GM18519 (cell line): ENCODE measurements around the gene HGFAC.
"Not testable (repeated sequence)": the region's sequence is repeated elsewhere in the genome, so short reads cannot be mapped to it uniquely, and the experiment has no call there.

Source experiments
- ATAC-seq: cut with Tn5 transposase; IDR thresholded peaks from one replicate; pipeline ENCODE4 v1.9.1; 2021; ENCODE audit warnings: mild to moderate bottlenecking, moderate library complexity; ENCODE audit not compliant: unreplicated experiment, low FRiP score

The HGFAC gene

DNA sequence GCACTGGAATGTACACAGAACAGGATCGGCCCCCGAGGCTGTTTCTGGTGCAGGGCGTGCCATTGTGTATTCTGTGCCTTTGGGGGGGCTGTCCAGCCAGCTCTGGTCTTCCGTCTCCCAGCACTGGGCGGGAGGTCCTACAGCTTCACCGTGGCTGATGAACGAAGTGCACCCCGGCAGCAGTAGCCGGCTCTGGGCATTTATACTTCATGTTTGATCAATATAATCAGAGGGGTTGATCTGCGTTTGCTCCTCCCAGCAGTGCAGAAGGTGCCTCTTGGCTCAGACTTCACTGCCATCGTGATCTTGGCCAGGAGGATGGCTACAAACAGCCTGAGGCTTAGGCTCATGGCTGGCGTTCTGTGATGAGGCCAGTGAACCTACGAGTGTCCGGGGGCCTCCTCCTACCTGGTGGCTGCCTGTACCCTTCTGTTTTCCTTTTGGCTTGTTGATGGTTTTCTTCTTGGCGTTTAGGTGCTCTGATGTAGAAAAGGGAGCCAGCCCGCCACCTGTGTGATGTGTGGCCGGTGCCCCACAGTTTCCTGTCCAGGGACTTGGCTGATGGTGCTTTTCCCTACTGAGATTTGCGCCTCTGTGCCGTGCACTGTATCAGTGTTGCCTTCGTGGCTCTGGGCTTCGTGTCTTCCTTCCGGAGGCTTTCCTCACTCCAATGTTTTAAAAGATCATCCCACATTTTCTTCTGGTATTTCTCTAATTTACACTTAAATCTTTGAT lies 31.2 kb upstream of the HGFAC start:
- no peak for ATAC-seq

DNA sequence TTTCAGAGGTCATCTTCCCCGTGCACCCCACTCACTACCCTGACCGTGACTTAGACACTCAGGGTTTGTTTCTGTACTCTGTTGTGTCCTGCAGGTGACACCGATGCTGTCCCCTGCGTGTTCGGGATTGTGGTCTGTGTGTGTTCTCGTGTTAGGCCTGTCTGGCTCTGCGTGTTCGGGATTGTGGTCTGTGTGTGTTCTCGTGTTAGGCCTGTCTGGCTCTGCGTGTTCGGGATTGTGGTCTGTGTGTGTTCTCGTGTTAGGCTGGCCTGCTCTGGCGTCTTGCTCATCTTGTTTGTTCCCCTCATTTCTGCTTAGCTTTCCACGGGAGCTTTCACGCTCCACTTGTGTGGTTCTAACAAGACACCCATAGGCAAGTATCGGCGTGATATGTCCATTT lies 30.6 kb upstream of the HGFAC start:
- not testable (repeated sequence) for ATAC-seq

DNA sequence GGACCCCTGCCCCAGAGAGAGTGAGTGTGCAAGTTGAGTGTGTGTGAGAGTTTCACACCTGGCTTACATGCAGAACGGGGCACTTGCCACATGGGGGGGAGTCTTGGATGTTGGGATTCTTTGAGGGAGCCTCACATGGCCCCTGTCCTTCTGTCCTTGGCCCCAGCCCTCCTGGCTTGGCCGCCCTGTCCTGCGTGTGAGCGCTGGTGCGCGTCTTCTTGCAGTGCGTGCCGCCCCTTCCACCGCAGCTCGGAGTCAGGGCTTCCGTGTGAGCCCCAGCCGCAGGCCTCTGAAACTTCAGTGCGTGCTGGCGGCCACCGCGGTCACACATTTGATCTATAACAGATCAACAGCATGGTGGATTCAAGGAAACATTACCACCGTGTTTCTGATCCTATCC lies 30.1 kb upstream of the HGFAC start:
- ATAC-seq = no peak

DNA sequence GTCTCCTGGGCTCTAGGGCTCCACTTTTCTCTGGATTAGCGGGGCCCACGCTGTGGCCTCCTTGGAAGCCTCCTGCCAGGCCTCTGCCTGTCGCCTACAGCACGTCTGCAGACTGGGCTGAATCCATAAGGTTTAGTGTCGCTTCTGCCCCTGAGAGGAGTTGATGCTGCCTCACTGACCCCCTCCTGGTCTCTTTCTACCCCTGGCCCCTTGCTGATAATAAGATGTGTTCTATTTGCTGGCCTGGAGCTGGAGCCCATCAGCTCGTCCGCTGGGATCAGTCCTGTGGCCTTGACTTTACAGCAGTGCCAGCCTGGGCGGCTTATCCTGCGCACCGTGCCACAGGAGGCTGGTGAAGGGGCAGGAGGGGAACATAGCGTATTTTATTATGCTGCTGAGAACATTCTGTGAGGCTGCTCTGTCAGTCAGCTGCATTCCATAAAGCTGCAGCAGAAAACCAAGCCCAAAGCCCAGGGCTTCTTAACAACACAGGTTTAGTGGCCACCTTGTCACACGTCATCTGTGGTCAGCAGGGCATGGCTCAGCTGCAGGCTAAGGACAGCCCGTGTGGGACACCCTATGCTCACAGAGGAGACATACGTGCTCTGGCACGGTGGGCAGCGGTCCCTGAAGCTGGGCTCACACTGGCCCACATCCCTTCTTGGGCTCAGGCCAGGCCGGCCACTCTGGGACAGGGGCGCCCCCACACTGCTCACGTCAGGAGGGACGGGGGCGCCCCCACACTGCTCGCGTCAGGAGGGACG lies 29.3 kb upstream of the HGFAC start:
- no peak for ATAC-seq

DNA sequence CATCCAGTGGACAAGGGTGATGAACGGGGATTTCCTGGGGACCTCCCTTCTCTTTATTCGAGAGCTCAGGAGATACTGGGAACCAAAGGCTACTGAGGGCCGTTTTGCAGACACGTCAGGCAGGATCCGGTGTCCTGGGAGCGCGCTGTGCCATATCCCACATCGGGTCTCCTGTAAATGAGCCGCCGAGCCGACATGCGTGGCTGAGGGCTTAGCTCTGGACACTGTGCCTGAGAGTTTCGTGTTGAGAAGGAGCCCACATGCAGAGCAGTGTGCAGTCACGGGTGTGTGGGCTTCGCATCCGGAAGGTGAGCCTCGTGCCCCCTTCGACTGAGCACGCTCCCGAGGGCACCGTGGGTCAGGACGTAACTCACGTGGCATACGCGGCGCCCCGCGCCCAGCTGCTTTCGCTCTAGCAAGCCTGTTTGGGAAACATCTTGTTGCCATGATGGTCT lies 28.5 kb upstream of the HGFAC start:
- no peak for ATAC-seq

DNA sequence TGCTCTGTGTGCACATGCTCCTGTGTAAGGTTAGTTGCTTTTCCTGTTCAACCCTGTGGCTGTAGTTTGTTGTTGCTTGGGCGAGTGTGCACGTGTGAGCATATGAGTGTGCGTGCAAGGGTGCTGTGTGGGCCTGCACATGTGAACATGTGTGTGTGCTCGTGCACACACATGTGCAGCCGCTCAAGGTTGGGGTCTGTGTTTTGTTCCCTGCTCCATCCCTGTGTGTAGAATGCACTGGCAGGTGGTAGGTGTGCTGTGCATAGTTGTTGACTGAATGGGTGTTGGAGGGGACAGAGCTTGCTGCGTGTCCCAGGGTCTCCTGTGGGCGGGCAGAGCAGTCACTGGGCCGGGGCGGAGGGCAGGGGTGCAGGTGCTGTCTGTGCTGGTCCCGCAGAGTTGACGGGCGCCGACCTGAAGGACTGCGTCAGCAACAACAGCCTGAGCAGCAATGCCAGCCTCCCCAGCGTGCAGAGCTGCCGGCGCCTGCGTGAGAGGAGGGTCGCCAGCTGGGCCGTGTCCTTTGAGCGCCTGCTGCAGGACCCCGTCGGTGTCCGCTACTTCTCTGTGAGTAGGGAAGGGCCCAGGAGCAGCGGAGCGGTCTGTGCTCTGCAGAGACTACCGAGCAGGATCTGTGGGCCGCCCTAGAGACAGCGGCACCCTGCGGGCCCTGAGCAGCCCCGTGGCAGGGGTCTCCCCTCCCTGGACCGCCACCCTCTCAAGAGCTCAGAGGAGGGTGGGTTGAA lies 27.9 kb upstream of the HGFAC start:
- no peak for ATAC-seq

DNA sequence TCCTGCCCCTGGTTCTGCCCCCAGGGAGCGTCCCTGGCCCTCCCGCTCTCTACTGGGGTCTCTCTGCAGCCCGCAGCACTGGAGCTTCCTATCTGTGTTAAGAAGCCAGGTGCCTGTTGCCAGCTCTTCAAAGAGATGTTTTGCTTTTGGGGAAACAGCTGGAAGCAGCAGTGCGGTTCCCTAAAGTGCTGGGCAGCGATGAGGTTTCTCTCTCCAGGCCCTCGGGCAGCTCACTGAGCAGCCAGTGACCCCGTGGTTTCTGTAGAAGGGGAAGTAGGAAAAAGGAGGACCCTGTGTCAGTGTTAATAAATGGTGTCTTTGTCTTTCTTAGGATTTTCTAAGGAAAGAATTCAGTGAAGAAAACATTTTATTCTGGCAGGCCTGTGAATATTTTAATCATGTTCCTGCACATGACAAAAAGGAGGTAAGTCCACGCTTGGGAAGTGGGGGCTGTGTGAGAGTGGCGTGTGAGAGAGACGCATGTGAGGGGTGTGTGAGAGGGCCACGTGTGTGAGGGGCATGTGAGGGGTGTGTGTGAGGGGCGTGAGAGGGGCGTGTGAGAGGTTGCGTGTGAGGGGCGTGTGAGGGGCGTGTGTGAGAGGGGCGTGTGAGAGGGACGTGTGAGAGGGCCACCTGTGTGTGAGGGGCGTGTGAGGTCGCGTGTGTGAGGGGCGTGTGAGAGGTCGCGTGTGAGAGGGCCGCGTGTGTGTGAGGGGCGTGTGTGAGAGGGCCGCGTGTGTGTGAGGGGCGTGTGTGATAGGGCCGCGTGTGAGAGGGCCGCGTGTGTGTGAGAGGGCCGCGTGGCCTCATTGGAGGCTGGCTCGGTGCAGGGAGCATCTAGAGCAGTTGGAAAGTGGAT lies 27.1 kb upstream of the HGFAC start:
- no peak for ATAC-seq

DNA sequence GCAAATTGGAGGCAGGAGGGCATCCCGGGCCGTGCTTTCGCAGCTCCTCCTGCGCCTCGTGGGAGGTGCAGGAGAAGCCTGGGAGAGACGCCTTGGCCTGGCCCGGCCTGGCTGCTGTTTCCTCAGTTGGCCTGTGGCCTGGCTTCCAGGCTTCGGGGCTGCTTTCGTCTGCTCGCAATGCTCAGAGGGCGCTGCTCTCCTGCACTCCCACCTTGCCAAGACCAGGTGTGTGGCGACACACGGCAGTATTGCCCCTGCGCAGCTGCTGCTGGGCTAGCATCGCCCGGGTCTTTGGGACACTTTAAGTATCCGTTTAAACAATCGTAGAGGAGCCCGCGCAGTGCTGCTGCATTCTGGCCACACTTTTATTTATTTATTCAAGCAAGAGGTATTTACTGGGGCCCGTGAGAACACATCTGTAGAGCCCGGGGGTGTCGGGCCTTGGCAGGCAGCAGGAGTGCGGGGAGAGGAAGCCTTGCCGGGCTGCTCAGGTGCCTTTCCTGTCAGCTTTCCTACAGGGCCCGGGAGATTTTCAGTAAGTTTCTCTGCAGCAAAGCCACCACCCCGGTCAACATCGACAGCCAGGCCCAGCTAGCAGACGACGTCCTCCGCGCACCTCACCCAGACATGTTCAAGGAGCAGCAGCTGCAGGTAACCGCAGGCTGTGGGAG lies 26.2 kb upstream of the HGFAC start:
- ATAC-seq = no peak

DNA sequence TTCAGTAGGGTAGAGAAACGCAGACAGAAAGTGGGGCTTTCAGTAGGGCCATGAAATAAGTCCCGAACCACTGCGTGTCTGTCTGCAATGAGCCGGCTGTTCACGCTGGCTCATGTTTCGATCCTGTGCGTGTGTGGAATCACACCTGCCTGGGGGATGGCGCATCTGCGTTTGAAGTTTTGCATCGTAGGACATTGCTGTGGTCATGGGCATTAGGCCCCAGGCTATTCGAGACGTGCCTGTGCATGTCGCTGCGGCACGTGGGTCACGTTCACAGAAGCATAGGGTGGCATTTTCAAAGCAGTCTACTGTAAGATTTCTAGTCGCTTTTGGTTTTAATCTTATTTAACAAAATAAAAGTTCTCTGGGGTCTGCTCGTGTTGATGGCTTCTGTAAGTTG lies 25.5 kb upstream of the HGFAC start:
- ATAC-seq = no peak

DNA sequence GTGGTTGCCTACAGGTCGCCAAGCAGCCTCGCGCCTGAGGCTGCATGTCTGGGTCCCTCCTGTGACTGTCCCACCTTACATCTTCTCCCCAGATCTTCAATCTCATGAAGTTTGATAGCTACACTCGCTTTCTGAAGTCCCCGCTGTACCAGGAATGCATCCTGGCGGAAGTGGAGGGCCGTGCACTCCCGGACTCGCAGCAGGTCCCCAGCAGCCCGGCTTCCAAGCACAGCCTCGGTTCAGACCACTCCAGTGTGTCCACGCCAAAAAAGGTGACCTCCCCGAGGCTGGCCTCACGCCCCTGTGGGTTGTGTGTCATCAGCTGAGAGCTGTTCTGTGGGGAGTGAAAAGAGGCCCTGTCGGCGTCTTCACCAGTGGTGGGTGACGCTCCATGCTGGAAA lies 24.9 kb upstream of the HGFAC start:
- ATAC-seq = no peak

DNA sequence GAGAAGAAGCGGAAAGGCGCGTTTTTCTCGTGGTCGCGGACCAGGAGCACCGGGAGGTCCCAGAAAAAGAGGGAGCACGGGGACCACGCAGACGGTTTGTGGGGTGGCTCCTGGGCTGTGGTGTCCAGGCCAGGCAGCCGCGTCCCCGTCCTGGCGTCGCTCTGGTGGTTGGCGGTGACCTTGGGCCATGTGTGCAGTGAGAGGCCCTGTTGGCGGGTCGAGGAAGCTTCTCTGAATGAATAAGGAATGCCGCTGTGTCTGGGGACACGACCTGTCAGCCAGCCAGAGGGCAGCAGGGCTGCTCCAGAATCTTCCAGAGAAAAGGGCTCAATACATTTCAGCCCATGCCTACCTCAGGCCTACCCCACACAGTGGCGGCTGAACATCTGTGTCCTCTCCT lies 24.3 kb upstream of the HGFAC start:
- ATAC-seq = no peak

DNA sequence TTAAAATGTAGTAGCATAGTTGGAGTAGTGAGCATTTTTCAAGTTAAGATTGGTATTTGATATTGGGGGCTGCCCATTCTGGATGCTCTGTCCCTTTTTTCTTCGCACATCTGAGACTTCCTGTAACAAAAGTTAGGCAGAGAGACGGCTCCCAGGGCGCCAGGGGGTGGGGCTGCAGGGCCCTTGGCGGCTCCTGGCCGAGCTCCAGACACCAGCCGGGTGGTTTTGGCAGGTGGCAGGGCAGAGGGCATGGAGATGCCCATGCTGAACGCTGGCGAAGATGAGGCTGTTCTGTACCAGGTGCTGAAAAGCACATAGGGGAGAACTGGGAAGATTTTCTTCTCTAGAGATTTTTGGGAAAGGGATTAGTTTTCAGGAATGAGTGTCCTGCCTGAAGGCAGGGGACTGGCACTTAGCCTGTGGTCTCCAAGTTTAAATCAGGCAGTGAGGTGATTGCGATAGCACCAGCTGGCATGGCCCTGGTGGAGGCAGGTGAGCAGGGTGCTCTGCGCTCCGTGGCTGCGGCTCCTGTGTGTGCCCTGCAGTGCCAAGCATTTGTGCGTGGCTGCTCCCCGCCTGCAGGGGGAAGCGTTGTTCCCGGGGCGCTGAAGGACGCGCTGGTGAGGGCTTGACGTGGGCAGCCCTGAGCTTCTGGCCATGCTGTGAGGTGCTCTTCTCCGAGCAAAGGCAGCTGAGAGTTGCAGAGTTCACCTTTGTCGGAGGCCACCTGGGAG lies 23.6 kb upstream of the HGFAC start:
- ATAC-seq = no peak

DNA sequence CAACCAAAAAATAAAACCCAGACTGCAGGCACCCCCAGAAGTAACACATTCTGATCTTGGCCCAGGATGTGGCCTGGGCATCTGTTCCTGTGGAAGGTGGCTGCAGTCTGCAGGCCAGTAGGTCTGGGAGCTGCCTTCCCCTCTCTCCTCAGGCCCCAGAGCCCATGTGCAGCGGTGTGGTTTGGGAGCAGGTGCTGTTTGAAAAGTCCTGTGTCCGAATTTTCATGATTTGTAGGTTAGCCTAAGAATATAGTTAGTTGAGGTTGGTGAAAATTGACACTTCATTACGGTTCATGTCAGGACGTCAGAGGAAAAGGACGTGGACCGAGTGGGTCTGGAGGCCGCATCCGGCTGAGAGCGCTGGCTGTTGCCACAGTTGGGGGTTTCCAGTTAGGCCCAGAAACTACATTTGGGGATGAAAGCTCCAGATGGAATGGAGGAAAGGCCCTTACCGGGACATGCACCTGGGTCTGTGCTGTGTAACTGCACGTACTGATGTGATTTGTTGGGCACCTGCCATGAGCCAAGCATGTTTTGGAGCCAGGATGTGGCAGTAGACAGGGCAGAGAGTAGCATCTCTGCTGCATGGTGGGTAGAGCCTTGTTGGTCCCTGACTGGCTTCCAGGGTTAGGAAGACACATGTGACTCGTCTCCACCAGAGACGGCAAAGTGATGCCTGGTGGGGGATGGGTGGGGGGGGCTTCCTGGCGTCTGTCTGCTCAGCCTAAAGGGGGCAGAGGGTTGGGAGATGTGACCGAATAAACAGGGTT lies 21.7 kb upstream of the HGFAC start:
- ATAC-seq = no peak

DNA sequence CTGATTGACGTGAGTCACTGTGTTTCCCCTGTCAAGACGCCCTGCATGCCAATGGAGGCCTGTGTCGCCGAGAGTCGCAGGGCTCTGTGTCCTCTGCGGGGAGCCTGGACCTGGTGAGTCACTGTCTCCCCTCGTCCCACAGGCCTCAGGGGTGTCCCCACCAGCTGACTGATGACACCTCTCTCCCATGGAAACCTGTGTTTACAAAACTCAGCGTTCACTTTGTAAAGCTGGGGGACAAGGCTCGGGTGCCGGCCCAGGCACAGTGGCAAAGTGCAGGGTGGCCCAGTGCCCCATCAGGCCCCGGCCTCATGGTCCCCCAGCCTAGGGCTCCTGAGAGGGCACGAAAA lies 21.2 kb upstream of the HGFAC start:
- ATAC-seq = no peak

DNA sequence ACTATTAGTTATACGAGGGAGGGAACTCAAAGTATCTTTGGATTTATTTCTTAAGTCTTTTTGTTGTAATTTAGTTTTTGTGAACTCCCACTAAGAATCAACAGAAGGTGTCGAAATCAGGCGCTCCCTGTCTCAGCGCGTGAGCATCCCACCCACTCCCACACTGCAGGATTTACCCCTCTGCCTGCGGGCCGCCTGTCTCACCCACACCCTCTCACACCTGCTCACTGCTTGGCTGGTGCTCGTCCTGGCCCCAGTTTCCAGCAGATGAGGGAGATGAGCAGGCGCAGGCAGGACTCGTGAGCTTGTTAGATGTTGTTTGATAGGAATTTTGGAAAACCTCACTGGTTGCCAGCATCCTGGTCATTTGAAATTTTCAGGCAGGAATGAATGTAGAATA lies 20.8 kb upstream of the HGFAC start:
- no peak for ATAC-seq

DNA sequence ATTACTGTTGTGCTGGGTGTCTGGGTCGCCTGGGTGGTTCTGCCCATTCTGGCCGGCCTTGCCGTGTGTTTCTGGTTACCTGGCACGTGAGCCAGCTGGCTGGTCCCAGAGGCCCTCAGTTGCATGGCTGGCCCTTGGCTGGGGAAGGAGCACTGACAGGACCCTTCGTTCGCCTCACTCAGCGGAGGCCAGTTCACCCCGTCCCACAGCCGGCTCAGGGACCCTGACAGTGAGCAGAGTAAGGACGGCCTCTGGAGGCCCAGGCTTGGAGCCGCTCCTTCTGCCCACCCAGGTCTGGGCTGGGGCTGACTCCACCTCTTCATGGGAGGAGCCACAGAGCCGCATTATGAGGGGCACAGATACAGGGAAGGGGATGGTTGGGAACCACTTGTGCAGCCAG lies 20.3 kb upstream of the HGFAC start:
- no peak for ATAC-seq

DNA sequence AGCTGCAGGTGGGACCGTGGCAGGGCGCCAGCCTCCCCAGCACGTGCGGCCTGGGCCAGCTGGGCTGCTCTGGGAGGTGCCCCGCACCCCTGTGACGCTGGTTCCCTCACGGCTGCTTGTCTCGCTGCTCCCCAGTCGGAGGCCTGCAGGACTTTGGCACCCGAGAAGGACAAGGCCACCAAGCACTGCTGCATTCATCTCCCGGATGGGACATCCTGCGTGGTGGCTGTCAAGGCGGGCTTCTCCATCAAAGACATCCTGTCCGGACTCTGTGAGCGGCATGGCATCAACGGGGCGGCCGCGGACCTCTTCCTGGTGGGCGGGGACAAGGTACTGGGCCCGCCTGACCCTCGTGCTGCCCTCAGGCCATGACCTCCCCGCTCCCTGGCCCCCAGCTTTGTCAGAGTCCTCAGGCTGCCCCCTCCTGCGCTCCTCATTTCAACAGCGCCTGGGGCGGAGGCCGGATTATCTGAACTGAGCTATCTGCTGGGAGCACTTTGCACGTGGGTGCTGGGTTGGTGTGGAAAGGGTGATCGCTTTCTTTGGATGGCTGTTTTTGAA lies 19.4 kb upstream of the HGFAC start:
- no peak for ATAC-seq

DNA sequence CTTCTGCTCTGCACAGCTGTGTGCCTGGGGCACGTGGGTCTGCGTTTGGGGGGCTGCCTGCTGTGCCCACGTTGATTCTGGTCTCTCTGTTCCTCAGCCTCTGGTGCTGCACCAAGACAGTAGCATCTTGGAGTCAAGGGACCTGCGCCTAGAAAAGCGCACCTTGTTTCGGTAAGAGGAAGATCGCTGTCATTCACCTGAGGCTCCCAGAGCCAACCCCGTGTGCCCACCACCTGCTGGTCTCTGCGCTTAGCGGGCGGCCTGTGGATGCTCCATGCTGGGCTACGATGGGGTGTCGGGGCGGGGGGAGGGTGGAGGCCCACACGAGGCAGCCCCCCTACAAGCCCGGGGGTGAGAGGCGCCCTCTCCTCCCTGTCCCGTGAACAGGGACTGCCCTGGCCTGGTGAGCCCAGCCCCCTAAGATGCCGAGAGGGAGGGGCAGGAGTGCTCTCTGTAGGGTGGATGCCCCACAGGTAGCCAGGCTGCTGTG lies 18.9 kb upstream of the HGFAC start:
- no peak for ATAC-seq
